BE2C (cell line): ENCODE results near the gene ZNF839.

ENCODE experiments used
- DNase-seq: peaks from one replicate; pipeline ENCODE4 v3.0.0-alpha.2; 2020
- H3K27me3 ChIP-seq: fragments of 250-450 bp; sonication (Bioruptor Pico); 2 replicates; pipeline ENCODE4 v1.5.1; 2020; ENCODE audit warnings: mild to moderate bottlenecking
- H3K36me3 ChIP-seq: fragments of 250-450 bp; sonication (Bioruptor Pico); 2 replicates; pipeline ENCODE4 v1.5.1; 2020; ENCODE audit warnings: mild to moderate bottlenecking
- H3K4me1 ChIP-seq: fragments of 250-450 bp; sonication (Bioruptor Pico); 2 replicates; pipeline ENCODE4 v1.5.1; 2020
- H3K4me3 ChIP-seq: 2 replicates; pipeline ENCODE4 v1.5.1; 2011; ENCODE audit warnings: low read depth, low read length
- H3K9me3 ChIP-seq: fragments of 250-450 bp; sonication (Bioruptor Pico); 2 replicates; pipeline ENCODE4 v1.5.1; 2020
- TF ChIP-seq, protein P1 (sequence below): IDR thresholded peaks from 2 replicates; pipeline ENCODE4 v1.5.1; 2012; ENCODE audit warnings: mild to moderate bottlenecking, low read depth, low read length

ZNF839 gene

DNA sequence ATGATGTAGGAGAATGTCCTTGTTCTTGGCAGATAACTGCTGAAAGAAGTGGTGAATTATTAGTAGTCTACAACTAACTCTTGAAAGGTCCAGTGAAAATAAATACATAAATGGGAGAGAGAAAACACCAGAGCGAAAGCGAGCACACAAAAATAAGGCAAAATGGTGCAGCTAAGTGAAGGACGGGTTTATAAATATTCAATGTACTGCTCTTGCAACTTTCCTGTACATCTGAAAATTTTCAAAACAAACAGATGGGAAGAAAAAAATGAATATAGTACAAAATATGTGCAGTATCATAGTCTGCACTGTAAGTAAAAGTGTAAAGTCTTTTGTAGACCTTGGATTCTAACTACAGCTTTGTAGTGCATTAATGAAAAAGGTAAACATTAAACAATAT, 15.9 kb upstream of the ZNF839 start:
- TF ChIP-seq, protein P1, sequence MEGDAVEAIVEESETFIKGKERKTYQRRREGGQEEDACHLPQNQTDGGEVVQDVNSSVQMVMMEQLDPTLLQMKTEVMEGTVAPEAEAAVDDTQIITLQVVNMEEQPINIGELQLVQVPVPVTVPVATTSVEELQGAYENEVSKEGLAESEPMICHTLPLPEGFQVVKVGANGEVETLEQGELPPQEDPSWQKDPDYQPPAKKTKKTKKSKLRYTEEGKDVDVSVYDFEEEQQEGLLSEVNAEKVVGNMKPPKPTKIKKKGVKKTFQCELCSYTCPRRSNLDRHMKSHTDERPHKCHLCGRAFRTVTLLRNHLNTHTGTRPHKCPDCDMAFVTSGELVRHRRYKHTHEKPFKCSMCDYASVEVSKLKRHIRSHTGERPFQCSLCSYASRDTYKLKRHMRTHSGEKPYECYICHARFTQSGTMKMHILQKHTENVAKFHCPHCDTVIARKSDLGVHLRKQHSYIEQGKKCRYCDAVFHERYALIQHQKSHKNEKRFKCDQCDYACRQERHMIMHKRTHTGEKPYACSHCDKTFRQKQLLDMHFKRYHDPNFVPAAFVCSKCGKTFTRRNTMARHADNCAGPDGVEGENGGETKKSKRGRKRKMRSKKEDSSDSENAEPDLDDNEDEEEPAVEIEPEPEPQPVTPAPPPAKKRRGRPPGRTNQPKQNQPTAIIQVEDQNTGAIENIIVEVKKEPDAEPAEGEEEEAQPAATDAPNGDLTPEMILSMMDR, result no peak
- no peaks in the 10 kb centered on the region for H3K36me3 ChIP-seq
- no peak overlapping the region for H3K4me3 ChIP-seq
- H3K9me3 ChIP-seq, result no peaks in the 10 kb centered on the region
- no peaks in the 10 kb centered on the region for H3K4me1 ChIP-seq
- DNase-seq, result no peak
- H3K27me3 ChIP-seq, result no peaks in the 10 kb centered on the region

DNA sequence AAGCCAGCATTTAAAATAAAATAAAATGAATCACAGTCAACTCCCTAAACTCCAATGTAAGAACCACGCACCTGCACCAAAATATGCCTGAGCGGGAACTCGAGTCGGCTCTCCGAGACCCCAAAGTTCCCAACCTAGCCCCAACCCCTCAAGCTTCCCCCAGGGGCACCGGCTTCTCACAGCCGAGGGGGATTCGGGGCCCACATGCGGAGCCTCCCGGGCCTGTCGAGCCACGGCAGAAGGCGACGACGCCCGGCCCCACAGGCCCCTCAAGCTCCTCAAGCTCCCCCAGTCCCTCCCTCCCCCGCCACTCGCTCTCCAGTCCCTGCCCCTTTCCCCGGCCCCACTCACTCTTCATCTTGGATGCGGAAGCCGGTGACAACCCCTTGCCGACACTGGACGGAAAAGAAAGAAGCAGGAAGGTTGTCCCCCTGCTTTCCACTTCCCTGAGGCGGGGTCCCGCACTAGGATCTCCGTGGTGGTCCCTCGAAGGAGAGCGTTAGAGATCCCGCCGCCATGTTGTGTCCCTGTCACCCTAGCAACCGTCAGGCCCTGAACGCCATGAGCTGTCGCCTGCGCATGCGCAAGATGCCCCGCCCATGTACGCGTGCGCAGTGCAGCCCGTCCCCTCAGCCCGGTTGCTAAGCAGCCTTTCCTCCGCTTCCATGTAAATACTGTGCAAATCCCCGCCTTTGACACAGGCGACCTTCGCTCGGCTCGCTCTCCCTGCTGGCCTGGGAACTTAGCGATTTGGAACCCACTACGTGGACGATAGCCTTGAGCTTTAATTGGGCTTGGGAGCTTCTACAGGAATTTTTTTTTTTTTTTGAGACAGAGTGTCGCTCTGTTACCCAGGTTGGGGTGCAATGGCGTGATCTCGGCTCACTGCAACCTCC, 14.7 kb upstream of the ZNF839 start, which contains the start of gene MOK:
TSS of gene MOK (minus strand) at position 554 of the 896 bp plus-strand sequence. CDS start at position 358, 196 bp downstream.
- no peaks in the 10 kb centered on the region for H3K9me3 ChIP-seq
- H3K4me3 ChIP-seq, result peak within 1 kb of the TSS; percentile 90
- H3K27me3 ChIP-seq, result no peaks in the 10 kb centered on the region
- H3K4me1 ChIP-seq, result no peaks in the 10 kb centered on the region
- DNase-seq, result peak; percentile 95
- no peaks in the 10 kb centered on the region for H3K36me3 ChIP-seq
- TF ChIP-seq, protein P1, result no peak

- TF ChIP-seq, protein P1, result peak; percentile 82
- H3K9me3 ChIP-seq, result no peaks in the 10 kb centered on the region
- H3K36me3 ChIP-seq, result no peaks in the 10 kb centered on the region
- H3K4me3 ChIP-seq, result peak overlapping the region; percentile 75
- peak; percentile 87 for DNase-seq
- H3K27me3 ChIP-seq, result no peaks in the 10 kb centered on the region
- H3K4me1 ChIP-seq, result peaks cover 10% of the 10 kb centered on the region
Observed at GRCh38 chr14:102314242-102315011, 5.1 kb upstream of the ZNF839 start.

DNA sequence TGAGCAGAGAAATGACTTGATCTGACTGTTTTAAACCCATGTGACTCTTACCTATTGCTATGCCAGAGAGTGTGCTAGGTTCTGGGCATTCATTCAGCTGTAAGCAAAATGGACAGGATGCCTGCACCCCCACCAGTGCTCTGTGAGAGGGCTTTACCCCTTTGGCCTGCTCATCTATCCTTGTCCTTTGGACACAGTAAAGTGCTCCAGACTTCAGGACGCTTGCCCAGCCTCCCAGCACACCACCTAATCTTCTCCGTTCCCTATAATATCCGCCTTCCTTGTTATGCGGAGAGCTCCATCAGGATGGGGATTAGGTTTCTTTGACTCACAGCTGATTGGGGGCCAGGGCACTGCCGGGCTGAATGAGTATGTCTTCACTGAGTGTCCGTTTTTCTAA, 4.4 kb upstream of the ZNF839 start:
- no peaks in the 10 kb centered on the region for H3K9me3 ChIP-seq
- no peaks in the 10 kb centered on the region for H3K36me3 ChIP-seq
- no peak for DNase-seq
- H3K4me3 ChIP-seq, result no peak overlapping the region; the same call in 1 of the 2 replicates
- no peaks in the 10 kb centered on the region for H3K27me3 ChIP-seq
- peaks cover 10% of the 10 kb centered on the region for H3K4me1 ChIP-seq
- TF ChIP-seq, protein P1, result no peak

- H3K9me3 ChIP-seq, result no peaks in the 10 kb centered on the region
- no peaks in the 10 kb centered on the region for H3K27me3 ChIP-seq
- no peaks in the 10 kb centered on the region for H3K36me3 ChIP-seq
- peaks cover 10% of the 10 kb centered on the region for H3K4me1 ChIP-seq
- TF ChIP-seq, protein P1, result no peak
- peak; percentile 67 for DNase-seq
- H3K4me3 ChIP-seq, result peak overlapping the region; percentile 74
Observed at GRCh38 chr14:102316338-102316742, 3.2 kb upstream of the ZNF839 start.
